Measurements from ENCODE around the gene PRR23E.

PRR23E gene

DNA sequence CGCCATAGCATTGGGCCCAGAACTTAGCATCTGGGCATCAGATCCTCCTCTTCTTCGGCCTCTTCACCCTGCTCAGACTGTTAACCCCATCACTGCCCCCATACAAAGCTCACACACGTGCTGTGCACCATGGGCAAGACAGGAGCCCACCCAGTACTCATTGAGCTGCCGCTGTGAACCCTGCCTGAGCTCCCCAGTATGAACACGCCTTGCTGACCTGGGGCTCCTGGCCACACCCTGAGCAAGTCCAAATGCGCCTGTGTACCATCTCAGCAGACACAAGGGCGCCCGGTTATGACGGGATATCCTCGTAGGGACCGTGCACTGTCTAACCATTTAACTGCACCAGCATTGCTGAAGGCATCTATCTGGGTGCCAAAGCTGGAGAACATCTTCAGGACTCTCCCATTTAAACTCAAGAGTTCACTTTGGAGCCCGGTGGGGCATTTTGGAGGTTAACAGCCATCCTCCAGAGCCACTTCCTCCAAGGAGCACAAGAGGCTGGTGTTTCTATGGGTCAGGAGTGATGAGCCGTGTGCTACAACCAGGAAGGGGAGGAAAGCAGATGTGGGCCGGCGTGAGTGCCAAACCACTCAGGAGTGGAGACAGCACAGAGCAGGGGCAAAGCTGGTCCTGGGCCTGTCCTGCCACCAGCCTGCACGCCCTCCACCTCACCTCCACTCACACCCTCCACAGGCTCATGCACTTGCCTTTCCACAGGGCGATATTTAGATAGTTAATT, 12.1 kb downstream of the PRR23E start:
- Histone ChIP-seq H3K9ac (ENCODE audit: low read length) (no peak overlapping the region), H3K36me3 (ENCODE audit: insufficient read depth, low read length) (no peaks in the 10 kb centered on the region), H3K4me1 (ENCODE audit: insufficient read depth, low read length) (no peaks in the 10 kb centered on the region), H3K27ac (ENCODE audit: low read depth, low read length) (no peak overlapping the region), H3K4me3 (ENCODE audit: low read depth in 1 of 2, low read length in 2 of 2) (no peak overlapping the region), H3K9me3 (ENCODE audit: low read length) (no peaks in the 10 kb centered on the region), H3K27me3 (ENCODE audit: control insufficient read depth in 1 of 2, insufficient read depth in 2 of 2, low read length in 2 of 2) (peaks cover 0 to 4% of the 10 kb centered on the region in 2 donors)

DNA sequence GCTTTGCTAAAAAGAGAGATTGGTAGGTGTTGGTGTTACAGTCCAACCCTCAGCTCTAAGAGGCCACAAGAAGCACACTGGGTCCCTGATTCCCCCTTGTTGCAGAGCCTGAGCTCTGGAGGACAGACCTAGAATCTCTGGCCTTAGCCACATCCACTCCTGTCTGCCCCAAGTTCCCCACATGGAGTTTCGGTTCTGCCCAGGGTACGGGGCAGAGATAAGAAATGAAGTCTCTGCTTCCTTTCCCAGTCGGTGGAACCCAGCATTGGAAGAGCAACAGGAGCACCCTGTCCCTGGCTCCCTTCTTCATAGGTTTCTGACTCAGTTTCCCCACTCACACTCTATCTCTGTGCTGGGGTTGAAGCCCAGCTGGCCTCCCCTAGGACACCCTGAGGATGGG, 13.2 kb downstream of the PRR23E start:
- Histone ChIP-seq H3K4me1 (ENCODE audit: insufficient read depth, low read length) (no peaks in the 10 kb centered on the region), H3K27ac (ENCODE audit: low read depth, low read length) (no peak overlapping the region), H3K9me3 (ENCODE audit: low read length) (no peaks in the 10 kb centered on the region), H3K4me3 (ENCODE audit: low read depth in 1 of 2, low read length in 2 of 2) (no peak overlapping the region), H3K9ac (ENCODE audit: low read length) (no peak overlapping the region), H3K36me3 (ENCODE audit: insufficient read depth, low read length) (no peaks in the 10 kb centered on the region), H3K27me3 (ENCODE audit: control insufficient read depth in 1 of 2, insufficient read depth in 2 of 2, low read length in 2 of 2) (peaks cover 0 to 7% of the 10 kb centered on the region in 2 donors)

DNA sequence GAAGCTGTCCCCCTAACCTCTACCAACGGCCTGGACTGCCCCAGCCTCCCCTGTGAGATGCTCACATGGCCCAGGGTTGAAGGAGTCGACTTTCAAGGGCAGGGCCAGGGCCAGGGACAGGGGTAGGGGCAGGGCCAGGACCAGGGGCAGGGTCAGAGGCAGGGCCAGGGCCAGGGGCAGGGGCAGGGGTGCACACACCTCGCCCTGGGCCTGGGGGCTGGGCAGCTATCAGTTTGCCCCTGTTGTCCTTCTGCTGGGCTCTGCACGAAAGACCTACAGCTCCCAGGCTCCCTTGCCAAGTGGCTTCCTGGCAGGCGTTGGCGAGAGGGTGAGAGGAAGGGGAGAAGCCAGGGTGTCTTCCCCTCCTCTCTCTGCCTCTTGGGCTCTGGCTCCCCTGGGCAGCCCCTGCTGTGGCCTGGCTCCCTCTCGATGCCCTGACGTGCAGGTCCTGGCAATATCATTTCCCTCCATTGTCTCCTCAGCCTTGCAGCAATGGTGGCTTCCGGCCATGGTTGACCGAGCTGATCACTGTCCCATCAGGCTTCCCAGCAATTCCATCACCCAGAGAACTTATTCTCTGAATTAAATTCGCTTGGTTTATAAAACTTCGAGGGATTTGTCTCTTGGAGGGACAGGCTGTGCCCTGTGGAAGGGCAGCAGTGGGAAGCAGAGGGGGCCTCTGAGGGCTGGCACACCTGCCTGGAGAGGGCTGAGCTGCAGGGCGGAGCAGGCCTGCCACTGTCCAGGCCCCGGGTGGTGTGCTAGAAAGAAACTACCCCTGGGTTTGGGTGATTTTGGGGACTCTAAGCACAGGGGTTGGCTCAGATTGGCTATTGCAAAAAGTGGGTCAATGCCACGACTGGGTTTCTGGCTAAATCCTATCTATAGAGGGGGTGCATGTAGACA, 13.9 kb downstream of the PRR23E start:
- no peak overlapping the region for H3K9ac ChIP-seq (ENCODE audit: low read length)
- H3K4me3 ChIP-seq (ENCODE audit: low read depth in 1 of 2, low read length in 2 of 2), result no peak overlapping the region
- H3K36me3 ChIP-seq (ENCODE audit: insufficient read depth, low read length), result no peaks in the 10 kb centered on the region
- H3K9me3 ChIP-seq (ENCODE audit: low read length), result no peaks in the 10 kb centered on the region
- no peaks in the 10 kb centered on the region for H3K4me1 ChIP-seq (ENCODE audit: insufficient read depth, low read length)
- H3K27me3 ChIP-seq (ENCODE audit: control insufficient read depth in 1 of 2, insufficient read depth in 2 of 2, low read length in 2 of 2), result peaks cover 0 to 12% of the 10 kb centered on the region in 2 donors
- no peak overlapping the region for H3K27ac ChIP-seq (ENCODE audit: low read depth, low read length)

DNA sequence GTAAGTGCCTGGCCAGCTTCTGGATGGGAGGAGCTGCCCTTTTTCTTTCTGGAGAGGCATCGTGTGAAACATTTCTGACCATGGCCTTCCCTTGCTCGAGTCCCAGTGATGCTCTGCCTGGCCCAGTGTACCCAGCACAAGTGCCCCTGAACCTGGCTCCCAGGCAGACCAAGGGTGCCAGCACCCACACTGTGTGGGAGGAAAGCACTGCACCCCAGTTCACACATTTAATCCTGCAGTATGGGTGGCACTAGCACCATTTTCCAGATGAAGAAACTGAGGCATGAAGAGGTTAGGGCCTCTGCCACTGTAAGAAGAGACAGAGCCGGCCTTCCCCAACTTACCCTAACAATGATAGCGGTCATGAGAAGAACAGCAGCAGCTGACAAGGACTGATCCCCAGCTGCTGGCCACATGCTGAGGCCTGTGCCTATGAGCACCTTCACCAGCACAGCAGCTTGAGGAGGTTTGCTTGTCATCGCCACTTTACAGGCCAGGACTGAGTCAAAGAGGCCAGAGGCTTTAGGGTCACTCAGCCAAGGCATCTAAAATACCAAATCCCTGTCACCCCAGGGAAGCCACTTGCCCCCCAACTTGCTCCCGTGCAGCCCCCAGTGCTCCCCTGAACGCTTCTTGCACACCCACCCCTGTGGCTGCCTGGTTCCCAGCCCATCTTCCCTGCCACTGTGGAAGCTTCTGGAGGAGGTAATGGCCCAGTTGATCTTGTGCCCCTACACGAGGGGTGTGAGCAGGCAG, 15.0 kb downstream of the PRR23E start:
- no peak overlapping the region for H3K4me3 ChIP-seq (ENCODE audit: low read depth in 1 of 2, low read length in 2 of 2)
- no peak overlapping the region for H3K27ac ChIP-seq (ENCODE audit: low read depth, low read length)
- H3K4me1 ChIP-seq (ENCODE audit: insufficient read depth, low read length), result no peaks in the 10 kb centered on the region
- H3K9me3 ChIP-seq (ENCODE audit: low read length), result no peaks in the 10 kb centered on the region
- no peaks in the 10 kb centered on the region for H3K36me3 ChIP-seq (ENCODE audit: insufficient read depth, low read length)
- no peak overlapping the region for H3K9ac ChIP-seq (ENCODE audit: low read length)
- H3K27me3 ChIP-seq (ENCODE audit: control insufficient read depth in 1 of 2, insufficient read depth in 2 of 2, low read length in 2 of 2), result peaks cover 0 to 12% of the 10 kb centered on the region in 2 donors

DNA sequence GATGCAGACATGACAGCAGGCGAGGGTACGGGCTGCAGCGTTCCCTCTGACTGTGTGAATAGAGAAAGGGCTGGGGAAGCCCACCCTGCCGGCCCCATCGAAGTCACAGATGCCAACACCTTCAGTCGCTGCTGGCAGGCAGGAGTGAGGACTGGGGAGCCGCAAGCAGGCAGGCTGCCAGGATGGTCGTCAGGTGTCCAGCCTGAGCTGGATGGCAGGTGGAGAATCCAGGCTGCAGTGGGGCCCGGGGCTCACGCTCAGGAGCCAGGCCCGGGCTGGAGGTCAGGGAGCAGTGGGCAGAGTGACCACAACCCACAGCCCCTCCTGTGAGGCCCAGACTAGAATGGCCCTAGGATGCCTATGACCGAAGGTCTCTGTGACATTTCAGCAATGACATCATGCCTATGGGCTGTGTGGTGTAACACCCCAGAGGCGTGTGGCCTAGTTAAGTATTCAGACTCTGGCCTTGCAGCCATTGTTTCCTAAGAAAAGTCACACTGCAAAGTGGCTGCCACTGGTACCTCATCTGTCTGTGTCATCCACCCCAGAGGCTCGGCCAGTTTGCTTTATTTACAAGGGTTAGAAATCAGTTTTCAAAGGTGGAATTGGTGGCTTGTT, 15.7 kb downstream of the PRR23E start:
- Histone ChIP-seq H3K4me1 (ENCODE audit: insufficient read depth, low read length) (no peaks in the 10 kb centered on the region), H3K4me3 (ENCODE audit: low read depth in 1 of 2, low read length in 2 of 2) (no peak overlapping the region), H3K36me3 (ENCODE audit: insufficient read depth, low read length) (no peaks in the 10 kb centered on the region), H3K27me3 (ENCODE audit: control insufficient read depth in 1 of 2, insufficient read depth in 2 of 2, low read length in 2 of 2) (peaks cover 0 to 12% of the 10 kb centered on the region in 2 donors), H3K27ac (ENCODE audit: low read depth, low read length) (no peak overlapping the region), H3K9ac (ENCODE audit: low read length) (no peak overlapping the region), H3K9me3 (ENCODE audit: low read length) (no peaks in the 10 kb centered on the region)

DNA sequence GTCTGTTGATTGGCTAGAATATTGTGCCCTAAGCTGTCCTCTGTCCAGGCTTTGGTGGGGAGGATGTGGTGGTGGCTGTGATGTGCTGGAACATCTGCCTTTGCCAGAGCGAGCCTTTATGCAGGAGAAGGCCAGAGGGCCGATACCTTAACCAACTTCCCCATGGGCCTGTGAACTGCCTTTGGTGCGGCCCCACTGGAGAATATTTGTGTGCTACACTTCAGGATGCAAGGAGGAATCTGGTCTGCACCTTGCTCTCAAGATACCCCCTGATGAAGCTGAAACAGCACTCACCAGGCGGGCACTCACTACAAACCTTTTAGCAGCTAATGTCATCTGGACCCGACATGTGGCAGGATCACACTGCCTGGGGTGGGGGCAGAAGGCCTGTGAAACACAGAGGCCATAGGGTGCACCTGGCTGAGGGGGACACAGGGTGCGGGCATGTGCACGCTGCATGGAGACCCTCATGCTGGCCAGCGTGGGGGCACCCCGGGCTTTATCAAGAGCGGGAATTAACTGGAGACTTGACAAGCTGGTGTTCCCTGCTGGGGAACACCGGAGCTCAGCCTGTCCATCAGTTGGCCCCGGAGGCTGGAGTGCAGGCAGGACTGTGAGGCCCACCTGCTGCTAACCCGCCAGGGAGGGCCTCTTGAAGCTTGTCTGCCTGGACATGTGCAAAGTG, 16.4 kb downstream of the PRR23E start:
- Histone ChIP-seq H3K36me3 (ENCODE audit: insufficient read depth, low read length) (no peaks in the 10 kb centered on the region), H3K4me3 (ENCODE audit: low read depth in 1 of 2, low read length in 2 of 2) (no peak overlapping the region), H3K4me1 (ENCODE audit: insufficient read depth, low read length) (no peaks in the 10 kb centered on the region), H3K9ac (ENCODE audit: low read length) (no peak overlapping the region), H3K9me3 (ENCODE audit: low read length) (no peaks in the 10 kb centered on the region), H3K27me3 (ENCODE audit: control insufficient read depth in 1 of 2, insufficient read depth in 2 of 2, low read length in 2 of 2) (peaks cover 0 to 12% of the 10 kb centered on the region in 2 donors), H3K27ac (ENCODE audit: low read depth, low read length) (no peak overlapping the region)

DNA sequence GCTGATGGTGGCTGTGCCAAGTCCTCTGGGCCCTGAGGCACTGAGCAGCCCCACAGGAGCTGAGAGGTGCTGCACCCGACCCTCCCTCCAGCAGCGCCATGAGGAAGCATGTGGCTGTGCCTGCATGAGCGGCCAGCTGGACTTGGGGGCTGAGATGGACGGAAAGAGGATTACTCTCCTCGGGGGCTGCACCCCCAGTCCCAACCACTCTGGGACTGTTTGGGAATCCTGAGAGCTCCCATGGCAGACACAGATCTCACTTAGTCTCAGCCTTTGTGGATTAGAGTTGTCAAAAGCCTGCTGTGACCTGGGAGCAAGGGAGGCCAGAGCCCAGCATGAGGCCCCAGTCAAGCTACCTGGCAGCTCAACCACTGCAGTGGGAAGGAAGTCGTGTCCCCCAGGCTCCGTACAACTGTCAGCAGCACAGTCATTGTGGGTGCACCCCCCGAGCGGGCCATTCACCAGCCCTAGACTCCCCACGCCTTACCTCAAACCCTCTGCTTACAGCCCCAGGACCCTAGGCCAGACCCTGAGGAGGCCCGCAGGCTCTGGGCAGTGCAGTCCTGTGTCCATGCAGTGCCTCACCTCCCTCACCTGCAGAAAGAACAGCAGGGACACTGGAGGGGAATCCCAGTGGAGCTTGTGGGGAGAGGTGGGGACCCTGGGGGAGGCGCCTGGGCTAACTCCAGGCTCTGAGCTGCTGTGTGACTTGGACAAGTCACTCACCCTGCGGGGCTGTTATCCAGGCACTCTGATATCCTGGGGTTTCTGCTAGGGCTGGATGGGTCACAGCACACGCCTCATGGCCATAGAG, 17.1 kb downstream of the PRR23E start:
- Histone ChIP-seq H3K9ac (ENCODE audit: low read length) (no peak overlapping the region), H3K9me3 (ENCODE audit: low read length) (no peaks in the 10 kb centered on the region), H3K27me3 (ENCODE audit: control insufficient read depth in 1 of 2, insufficient read depth in 2 of 2, low read length in 2 of 2) (peaks cover 0 to 12% of the 10 kb centered on the region in 2 donors), H3K4me3 (ENCODE audit: low read depth in 1 of 2, low read length in 2 of 2) (no peak overlapping the region), H3K36me3 (ENCODE audit: insufficient read depth, low read length) (no peaks in the 10 kb centered on the region), H3K27ac (ENCODE audit: low read depth, low read length) (no peak overlapping the region), H3K4me1 (ENCODE audit: insufficient read depth, low read length) (no peaks in the 10 kb centered on the region)

DNA sequence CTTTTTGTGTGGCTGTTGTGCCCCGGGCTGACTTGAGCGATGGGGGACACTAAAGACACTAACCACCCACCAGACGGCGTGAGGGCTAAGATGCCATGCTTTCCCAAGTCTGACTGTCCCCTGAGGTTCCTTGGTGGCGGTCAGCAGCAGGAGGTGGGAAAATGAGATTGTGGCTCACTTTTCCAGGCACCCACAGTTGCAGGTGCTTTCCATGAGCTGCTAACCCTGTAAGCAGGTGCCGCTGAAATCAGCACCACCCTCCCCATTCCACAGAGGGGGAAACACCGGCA, 17.7 kb downstream of the PRR23E start:
- H3K4me3 ChIP-seq (ENCODE audit: low read depth in 1 of 2, low read length in 2 of 2), result no peak overlapping the region
- H3K27ac ChIP-seq (ENCODE audit: low read depth, low read length), result no peak overlapping the region
- H3K9ac ChIP-seq (ENCODE audit: low read length), result no peak overlapping the region
- peaks cover 0 to 12% of the 10 kb centered on the region in 2 donors for H3K27me3 ChIP-seq (ENCODE audit: control insufficient read depth in 1 of 2, insufficient read depth in 2 of 2, low read length in 2 of 2)
- no peaks in the 10 kb centered on the region for H3K4me1 ChIP-seq (ENCODE audit: insufficient read depth, low read length)
- no peaks in the 10 kb centered on the region for H3K36me3 ChIP-seq (ENCODE audit: insufficient read depth, low read length)
- H3K9me3 ChIP-seq (ENCODE audit: low read length), result no peaks in the 10 kb centered on the region

DNA sequence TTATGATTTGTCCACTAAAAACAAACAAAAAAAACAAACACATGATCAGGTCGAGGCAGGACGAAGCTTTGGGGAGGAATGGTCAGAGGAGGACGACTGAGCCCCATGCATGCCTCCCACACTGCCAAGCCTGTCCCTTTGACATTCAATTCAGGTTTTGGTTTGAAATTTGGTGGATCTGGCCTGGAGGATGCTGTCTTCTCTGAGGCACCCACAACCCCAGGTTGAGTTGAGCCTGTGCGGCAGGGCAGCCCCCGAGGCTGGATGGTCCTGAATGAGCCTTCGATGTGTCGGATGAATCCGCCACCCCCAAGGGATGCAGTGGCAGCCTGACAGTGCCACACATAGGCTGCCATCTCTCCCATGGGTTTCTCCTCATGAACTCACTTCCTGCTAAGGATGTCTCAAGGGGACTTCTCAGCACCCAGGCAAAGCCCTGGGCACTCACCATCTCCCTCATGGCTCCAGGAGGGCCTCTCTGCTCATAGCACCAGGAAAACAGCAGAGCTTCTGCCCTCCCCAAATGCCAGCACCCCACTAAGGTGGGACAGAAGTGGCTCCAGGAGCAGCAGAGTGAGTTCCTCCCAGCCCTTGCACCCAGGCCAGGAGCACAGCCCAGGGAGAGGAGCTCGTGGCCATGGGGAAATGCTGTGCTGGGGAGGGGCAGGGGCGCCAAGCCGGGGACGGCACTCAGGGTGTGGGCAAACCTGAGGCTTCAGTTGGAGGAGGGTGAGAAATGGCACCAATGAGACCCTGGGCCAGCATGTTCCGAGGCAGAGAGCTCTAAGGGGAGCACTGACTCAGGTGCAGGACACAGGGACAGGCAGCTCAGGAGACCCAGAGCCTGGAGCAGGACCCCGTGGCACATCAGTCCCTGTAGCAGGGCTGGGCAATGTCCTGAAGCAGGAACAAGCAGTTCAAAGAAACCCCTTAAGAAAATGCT, 18.5 kb downstream of the PRR23E start:
- Histone ChIP-seq H3K36me3 (ENCODE audit: insufficient read depth, low read length) (no peaks in the 10 kb centered on the region), H3K9me3 (ENCODE audit: low read length) (no peaks in the 10 kb centered on the region), H3K9ac (ENCODE audit: low read length) (no peak overlapping the region), H3K4me3 (ENCODE audit: low read depth in 1 of 2, low read length in 2 of 2) (no peak overlapping the region), H3K27me3 (ENCODE audit: control insufficient read depth in 1 of 2, insufficient read depth in 2 of 2, low read length in 2 of 2) (peaks cover 0 to 12% of the 10 kb centered on the region in 2 donors), H3K4me1 (ENCODE audit: insufficient read depth, low read length) (no peaks in the 10 kb centered on the region), H3K27ac (ENCODE audit: low read depth, low read length) (no peak overlapping the region)

Data from muscle layer of colon (tissue), 2 donors.